HG03196 (cell line): Measurements from ENCODE around the gene PRMT7.

Experiments
- ATAC-seq: cut with Tn5 transposase; IDR thresholded peaks from one replicate; pipeline ENCODE4 v1.9.1; 2021; ENCODE audit not compliant: unreplicated experiment

Gene PRMT7

DNA sequence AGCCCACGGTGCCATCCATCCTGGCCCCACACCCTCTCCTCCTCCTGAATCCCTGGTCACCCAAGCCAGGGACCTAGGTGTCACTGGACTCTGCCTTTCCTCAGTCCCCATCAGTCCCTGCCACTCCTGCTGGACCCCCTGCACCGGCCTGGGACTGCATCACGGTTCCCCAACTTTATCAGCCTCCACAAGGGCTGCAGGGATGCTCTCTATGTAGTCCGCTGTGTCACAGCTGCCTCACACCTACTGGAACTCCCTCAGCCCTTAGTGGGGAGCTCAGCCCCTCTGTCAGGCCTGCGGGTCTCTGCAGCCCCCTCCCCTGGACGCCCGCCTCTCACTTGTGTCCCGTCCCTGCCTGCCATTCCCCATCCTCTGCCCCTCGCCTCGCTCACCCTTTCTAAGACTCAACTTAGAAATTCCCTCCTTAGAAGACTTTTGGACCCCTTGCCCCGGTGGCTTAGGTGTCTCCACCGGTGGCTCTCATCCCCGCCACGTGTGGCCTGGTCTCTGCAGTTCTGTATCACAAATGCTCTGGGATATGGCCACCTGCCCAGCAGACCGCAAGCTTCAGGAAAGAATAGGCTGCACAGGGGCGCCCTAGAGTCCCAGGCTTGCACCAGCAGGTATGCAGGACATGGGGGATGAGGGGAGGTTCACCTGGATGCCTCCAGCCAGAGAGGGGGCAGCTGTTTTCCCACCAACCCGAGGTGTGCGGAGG lies 62.9 kb downstream of the PRMT7 start:
- ATAC-seq = no peak

- no peak for ATAC-seq
Observed at GRCh38 chr16:68374246-68374805, 63.5 kb downstream of the PRMT7 start.

DNA sequence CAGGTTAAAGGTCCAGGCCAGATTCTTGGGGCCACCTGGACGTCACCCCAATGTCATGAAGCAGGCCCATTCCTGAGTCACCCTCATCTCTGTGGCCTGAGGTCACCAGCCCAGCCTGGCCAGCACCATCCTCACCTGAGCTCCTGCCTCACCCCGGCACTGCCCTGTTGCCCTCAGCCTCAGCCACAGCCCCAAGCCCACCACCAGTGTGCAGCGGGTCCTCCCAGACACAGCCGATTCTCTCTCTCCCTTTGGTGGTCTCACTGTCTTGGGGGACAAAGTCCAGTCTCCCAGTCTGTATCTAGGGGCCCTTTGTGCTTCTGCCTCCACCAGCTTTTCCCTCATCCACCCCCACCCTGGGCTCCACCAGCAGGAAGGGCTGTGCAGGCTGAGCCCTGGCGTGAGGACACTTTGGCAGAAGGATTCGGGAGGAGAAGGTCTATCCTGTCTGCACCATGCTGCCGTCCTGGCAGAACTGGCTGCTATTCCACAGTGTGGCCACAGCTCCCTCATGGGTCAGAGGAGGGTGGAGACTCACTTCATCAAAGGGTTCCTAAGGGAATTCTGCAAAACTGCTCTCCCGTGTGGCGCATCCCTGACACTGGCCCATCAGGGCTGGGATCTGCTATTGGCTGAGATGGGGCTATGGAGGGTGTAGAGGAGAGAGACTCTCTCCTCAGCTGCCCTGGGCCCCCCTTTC lies 64.3 kb downstream of the PRMT7 start:
- no peak for ATAC-seq

- no peak for ATAC-seq
Observed at GRCh38 chr16:68375801-68376536, 65.2 kb downstream of the PRMT7 start.

DNA sequence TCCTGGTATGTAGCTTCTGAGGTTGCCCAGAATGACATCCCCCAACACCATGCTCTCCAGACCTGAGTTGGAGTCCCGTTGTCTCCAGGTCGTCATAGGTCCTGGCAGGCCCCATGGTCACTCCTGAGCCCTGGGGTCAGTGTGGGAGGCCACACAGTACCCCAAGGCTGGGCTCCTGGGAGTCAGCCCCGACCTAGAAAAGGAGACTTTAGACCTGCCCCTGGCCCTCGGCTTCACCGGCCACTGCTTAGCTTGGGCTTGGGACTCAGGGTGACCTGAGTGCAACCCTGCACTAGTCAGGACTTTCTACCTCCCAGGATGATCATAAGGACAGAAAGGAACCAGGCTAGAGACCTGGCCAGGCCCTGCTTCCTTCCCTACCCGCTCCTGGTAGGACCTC lies 65.8 kb downstream of the PRMT7 start:
- no peak for ATAC-seq

GRCh38 chr16:68377221-68377620 lies 66.4 kb downstream of the PRMT7 start:
- no peak for ATAC-seq

GRCh38 chr16:68377667-68378393 lies 67.0 kb downstream of the PRMT7 start:
- ATAC-seq = no peak

DNA sequence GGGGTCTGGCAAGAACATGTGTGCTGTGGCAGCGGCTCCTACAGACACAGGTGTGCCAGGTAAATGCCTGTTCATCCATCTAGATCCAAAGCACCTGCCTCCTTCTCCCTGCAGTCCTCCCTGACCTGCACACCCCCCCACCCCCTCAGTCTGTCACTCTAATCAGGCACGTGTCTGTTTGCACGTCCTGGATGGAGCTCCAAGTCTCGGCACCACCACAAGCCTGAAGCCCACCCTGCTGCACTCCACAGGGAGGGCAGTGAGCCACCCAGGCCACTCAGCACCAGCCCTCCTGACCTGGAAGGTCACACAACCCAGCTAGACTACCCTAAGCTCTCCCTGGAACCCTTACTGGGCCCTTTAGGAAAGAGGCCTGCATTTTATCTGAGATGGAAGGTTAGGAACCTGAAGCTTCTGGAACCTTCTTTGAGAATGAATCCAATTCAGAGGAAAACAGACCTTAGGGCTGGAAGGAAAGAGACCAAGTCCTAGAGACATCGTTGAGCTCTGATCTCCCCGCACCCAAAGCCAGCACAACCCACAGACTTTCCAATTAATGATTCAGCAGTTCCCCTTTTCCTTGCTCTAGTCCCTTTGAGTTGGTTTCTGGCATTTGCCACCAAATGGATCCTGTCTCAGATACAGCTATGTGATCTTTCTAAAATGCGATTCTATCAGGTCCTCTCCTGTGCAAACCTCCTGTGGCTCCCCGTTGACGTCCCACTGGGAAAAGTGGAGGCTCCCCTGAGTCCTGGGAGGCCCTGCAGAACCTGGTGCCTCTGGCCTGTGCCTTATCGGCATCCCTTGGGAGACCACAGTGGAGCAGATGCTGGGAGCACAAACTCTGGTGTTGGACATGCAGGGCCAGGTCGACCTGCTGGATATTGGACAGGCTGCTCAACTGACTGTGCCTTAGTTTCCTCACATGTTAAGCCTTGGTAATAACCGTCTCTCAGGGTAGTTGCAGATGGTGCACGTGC lies 67.9 kb downstream of the PRMT7 start:
- no peak for ATAC-seq

- no peak for ATAC-seq
Observed at GRCh38 chr16:68379472-68380347, 68.9 kb downstream of the PRMT7 start.

GRCh38 chr16:68380348-68380670 lies 69.5 kb downstream of the PRMT7 start:
- ATAC-seq = no peak

DNA sequence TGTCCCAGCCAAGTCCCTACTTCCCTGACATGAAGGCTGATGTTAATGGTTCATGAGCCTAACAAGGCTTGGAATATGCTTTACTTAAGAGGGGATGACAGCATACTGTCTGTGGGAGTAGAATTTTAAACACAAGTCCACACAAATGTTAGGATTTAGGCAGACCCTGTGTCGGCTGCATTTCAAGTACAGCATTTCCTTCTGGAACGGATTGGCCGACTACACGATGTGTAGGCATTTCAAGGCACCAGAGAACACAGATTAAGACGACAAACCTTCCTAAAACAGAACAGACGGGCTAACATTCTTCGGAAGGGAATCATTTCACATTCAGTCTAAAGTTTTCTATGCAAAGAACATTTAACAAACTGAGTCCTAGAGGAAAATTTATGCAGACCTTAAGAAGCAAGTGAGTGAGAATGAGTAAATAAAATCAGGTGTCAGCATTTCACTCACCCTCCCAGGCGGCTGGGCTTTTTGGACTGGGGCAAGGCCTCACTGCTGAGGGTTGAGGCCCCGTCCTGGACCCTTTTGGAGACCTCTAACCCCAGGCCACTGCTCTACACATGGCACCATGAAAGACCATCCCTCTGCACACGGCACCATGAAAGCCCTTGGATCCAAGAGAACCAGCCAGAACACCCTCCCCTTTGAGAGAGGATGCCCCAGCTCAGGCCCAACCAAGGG lies 70.0 kb downstream of the PRMT7 start:
- ATAC-seq = no peak

DNA sequence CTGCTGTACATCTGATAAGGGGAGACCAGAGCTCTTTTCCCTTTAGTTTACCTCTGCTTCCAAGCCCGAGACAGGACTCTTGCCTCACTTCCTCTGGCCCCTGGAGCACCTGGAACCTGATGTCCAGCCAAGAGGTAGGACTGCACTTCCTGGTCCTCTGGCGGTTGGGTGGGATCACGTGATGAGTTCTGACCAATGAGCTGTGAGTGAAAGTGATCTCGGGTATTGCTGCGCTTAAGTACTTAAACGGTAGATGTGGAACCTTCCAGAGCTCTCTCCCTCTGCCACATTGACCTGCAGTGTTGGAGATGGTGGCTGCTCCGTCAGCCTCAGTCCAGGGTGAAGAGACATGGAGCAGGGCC lies 70.5 kb downstream of the PRMT7 start:
- no peak for ATAC-seq

DNA sequence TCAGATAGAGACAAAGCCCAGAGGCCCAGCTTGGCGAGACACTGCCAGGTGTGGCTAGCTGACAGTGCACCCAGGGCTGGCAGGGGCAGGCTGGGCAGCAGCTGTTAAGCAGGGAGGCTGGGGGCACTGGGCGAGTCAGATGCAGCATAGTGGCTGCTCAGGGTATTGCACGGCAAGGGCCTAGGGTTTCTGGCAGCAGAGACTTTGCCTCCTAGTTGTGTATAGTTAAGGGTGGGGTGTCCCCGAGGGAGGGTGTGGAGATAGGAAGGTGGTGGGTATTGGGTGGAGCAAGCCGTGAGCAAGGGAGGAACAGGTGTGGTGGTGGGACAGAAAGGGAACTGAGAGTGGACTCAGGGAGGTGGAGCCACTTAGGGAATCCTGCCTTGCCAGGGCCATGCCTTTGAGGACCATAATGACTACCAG lies 71.5 kb downstream of the PRMT7 start:
- ATAC-seq = no peak

DNA sequence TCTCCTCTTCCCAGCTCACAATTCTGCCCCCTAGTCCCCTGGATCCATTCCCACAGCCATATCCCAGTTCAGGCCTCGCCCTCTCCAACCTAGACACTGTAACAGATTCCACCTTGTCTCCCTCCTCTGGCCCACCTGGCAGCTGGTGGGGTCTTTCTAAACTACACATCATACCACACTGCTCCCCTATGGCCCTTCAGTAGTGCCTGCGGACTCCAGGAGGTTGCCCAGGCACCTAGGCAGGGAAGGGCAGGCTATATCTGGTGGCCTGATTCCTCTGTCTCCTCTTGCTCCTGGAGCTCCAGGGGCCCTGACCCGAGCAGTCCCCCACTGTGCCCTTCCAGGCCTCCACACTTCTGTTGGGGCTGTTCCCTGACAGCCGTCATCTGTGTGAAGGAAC lies 73.0 kb downstream of the PRMT7 start:
- ATAC-seq = no peak

- ATAC-seq = no peak
Observed at GRCh38 chr16:68384288-68385161, 73.7 kb downstream of the PRMT7 start.

DNA sequence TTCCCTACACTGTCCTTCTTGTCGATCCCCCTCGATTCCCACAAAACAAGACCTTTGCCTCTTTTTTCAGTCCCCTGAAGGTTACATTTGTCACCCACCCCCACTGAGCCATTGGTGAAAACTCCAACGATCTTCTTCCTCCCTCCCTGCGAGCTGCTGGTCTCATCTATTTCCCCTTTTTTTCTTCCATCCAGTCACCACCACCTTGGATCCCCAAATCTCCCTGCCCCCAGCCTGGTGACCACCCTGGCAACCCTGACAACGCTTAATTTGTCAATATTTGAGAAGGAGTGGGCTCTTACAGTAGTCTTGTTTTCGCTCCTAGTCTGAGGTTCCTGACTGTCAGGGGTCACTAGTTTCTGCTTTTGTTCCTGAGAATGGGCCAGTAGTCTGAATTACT lies 74.6 kb downstream of the PRMT7 start:
- no peak for ATAC-seq

GRCh38 chr16:68386628-68387027 lies 75.8 kb downstream of the PRMT7 start:
- no peak for ATAC-seq

- ATAC-seq = no peak
Observed at GRCh38 chr16:68387301-68387700, 76.5 kb downstream of the PRMT7 start.
